Measurements from ENCODE around the gene PACSIN1. TPM values are rescaled to one million over a fixed set of nuclear protein-coding genes. Genes with fewer than 3 reads are reported as not detected.

Gene PACSIN1
- total RNA-seq, 1 donor from 2014 or later = 3.4 TPM

- H3K27ac Mint-ChIP-seq = no peak overlapping the region
- H3K4me3 Mint-ChIP-seq = no peak overlapping the region
- no peaks in the 10 kb centered on the region for H3K9me3 Mint-ChIP-seq
- H3K36me3 Mint-ChIP-seq = no peaks in the 10 kb centered on the region
- H3K4me1 Mint-ChIP-seq (ENCODE audit: unreplicated experiment) = no peaks in the 10 kb centered on the region
- TF ChIP-seq, protein P1, sequence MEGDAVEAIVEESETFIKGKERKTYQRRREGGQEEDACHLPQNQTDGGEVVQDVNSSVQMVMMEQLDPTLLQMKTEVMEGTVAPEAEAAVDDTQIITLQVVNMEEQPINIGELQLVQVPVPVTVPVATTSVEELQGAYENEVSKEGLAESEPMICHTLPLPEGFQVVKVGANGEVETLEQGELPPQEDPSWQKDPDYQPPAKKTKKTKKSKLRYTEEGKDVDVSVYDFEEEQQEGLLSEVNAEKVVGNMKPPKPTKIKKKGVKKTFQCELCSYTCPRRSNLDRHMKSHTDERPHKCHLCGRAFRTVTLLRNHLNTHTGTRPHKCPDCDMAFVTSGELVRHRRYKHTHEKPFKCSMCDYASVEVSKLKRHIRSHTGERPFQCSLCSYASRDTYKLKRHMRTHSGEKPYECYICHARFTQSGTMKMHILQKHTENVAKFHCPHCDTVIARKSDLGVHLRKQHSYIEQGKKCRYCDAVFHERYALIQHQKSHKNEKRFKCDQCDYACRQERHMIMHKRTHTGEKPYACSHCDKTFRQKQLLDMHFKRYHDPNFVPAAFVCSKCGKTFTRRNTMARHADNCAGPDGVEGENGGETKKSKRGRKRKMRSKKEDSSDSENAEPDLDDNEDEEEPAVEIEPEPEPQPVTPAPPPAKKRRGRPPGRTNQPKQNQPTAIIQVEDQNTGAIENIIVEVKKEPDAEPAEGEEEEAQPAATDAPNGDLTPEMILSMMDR (conservative IDR thresholded peaks at IDR 0.05) = no peak
- DNase-seq (ENCODE audit: extremely low spot score, unreplicated experiment) = no peak
- no peaks in the 10 kb centered on the region for H3K27me3 Mint-ChIP-seq
Measured at GRCh38 chr6:34566830-34567546, 101.1 kb downstream of the PACSIN1 start.

- no peak for DNase-seq (ENCODE audit: extremely low spot score, unreplicated experiment)
- TF ChIP-seq, protein P1 (conservative IDR thresholded peaks at IDR 0.05) = no peak
- H3K9me3 Mint-ChIP-seq = no peaks in the 10 kb centered on the region
- no peaks in the 10 kb centered on the region for H3K36me3 Mint-ChIP-seq
- H3K27me3 Mint-ChIP-seq = no peaks in the 10 kb centered on the region
- H3K27ac Mint-ChIP-seq = peak overlapping the region; percentile 16
- no peaks in the 10 kb centered on the region for H3K4me1 Mint-ChIP-seq (ENCODE audit: unreplicated experiment)
- no peak overlapping the region for H3K4me3 Mint-ChIP-seq
Measured at GRCh38 chr6:34568341-34569201, 102.7 kb downstream of the PACSIN1 start.

DNA sequence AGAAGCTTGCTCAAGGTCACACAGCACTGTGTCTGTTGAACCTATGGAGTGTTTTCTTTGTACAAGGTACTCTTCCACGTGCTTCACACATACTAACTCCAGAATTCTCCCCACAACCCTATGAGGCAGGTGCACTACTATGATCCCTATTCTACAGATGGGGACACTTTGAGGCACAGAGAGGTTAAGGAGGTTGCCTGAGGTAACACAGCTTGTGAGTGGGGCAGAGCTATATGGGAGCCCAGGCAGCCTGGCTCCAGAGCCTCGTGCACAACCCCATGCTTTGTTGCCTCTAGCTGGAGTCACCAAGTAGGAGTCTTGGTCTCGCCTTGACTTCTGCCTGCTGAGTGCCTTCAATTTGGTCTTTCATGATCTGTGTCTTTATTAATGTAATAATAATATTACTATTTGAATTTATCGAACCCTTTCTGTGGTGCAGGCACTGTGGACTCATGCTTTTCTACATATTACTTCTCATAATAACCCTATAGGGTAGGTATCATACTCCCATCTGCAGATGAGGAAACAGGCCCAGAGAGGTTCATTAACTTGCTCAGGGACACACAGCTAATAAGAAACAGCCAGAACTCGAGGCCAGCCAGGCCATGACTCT lies 103.6 kb downstream of the PACSIN1 start:
- H3K4me1 Mint-ChIP-seq (ENCODE audit: unreplicated experiment) = no peaks in the 10 kb centered on the region
- H3K36me3 Mint-ChIP-seq = no peaks in the 10 kb centered on the region
- TF ChIP-seq, protein P1 (conservative IDR thresholded peaks at IDR 0.05) = no peak
- H3K9me3 Mint-ChIP-seq = no peaks in the 10 kb centered on the region
- no peak overlapping the region for H3K4me3 Mint-ChIP-seq
- no peak for DNase-seq (ENCODE audit: extremely low spot score, unreplicated experiment)
- H3K27me3 Mint-ChIP-seq = no peaks in the 10 kb centered on the region
- no peak overlapping the region for H3K27ac Mint-ChIP-seq

- H3K36me3 Mint-ChIP-seq = no peaks in the 10 kb centered on the region
- no peaks in the 10 kb centered on the region for H3K9me3 Mint-ChIP-seq
- H3K27me3 Mint-ChIP-seq = no peaks in the 10 kb centered on the region
- TF ChIP-seq, protein P1 (conservative IDR thresholded peaks at IDR 0.05) = no peak
- no peak overlapping the region for H3K4me3 Mint-ChIP-seq
- peak overlapping the region; percentile 39 for H3K27ac Mint-ChIP-seq
- H3K4me1 Mint-ChIP-seq (ENCODE audit: unreplicated experiment) = no peaks in the 10 kb centered on the region
- DNase-seq (ENCODE audit: extremely low spot score, unreplicated experiment) = no peak
Measured at GRCh38 chr6:34570066-34570833, 104.4 kb downstream of the PACSIN1 start.

GRCh38 chr6:34571388-34571787 lies 105.5 kb downstream of the PACSIN1 start:
- TF ChIP-seq, protein P1 (conservative IDR thresholded peaks at IDR 0.05) = no peak
- no peaks in the 10 kb centered on the region for H3K27me3 Mint-ChIP-seq
- DNase-seq (ENCODE audit: extremely low spot score, unreplicated experiment) = no peak
- H3K36me3 Mint-ChIP-seq = no peaks in the 10 kb centered on the region
- H3K4me3 Mint-ChIP-seq = no peak overlapping the region
- no peak overlapping the region for H3K27ac Mint-ChIP-seq
- H3K9me3 Mint-ChIP-seq = no peaks in the 10 kb centered on the region
- no peaks in the 10 kb centered on the region for H3K4me1 Mint-ChIP-seq (ENCODE audit: unreplicated experiment)
